AG04450 (cell line): ENCODE data around the gene DDR2. TPM values are rescaled to one million over a fixed set of nuclear protein-coding genes. Genes with fewer than 3 reads are reported as not detected.

Source experiments
- CTCF ChIA-PET: fragments of 300-600, 350-600 bp; formaldehyde crosslinking; extraction: SDS; loops from one replicate; lab custom pipeline; 2022; ENCODE audit warnings: antibody characterized with exemption, inconsistent platforms; lab: Charles Lee
- POLR2A ChIA-PET: fragments of 350-600 bp; formaldehyde crosslinking; extraction: SDS; loops from one replicate; lab custom pipeline; 2021; ENCODE audit warnings: antibody characterized with exemption, inconsistent platforms; lab: Yijun Ruan, JAX
- DNase-seq: peaks from one replicate; pipeline ENCODE4 v3.0.0-alpha.2; 2011; ENCODE audit warnings: low read depth, low spot score
- H3K27ac ChIP-seq: one replicate; pipeline ENCODE4 v1.5.1; 2012; ENCODE audit warnings: low read depth, low read length, control low read depth
- H3K27me3 ChIP-seq: one replicate; pipeline ENCODE4 v1.6.0; 2012; ENCODE audit warnings: low read length; ENCODE audit not compliant: control insufficient read depth, insufficient read depth
- H3K4me3 ChIP-seq: 2 replicates; pipeline ENCODE4 v1.5.1; 2011; ENCODE audit warnings: mild to moderate bottlenecking, low read depth, low read length, control low read depth
- H3K9me3 ChIP-seq: 2 replicates; pipeline ENCODE4 v1.5.1; 2012; ENCODE audit warnings: low read length; ENCODE audit not compliant: control insufficient read depth, insufficient read depth
- polyA plus RNA-seq: library from polyadenylated mRNA; depleted of rRNA; stranded (reverse); fragments of >200 nt; gene quantifications from 2 replicates; pipeline ENCODE4 v1.2.3, GENCODE V29; 2011
- TF ChIP-seq, protein P1 (sequence below): IDR thresholded peaks from 2 replicates; pipeline ENCODE4 v1.5.1; 2011; ENCODE audit warnings: low read depth, low read length, control low read depth, inconsistent platforms

Gene DDR2
- polyA plus RNA-seq, 1 experiment: 194 TPM

DNA sequence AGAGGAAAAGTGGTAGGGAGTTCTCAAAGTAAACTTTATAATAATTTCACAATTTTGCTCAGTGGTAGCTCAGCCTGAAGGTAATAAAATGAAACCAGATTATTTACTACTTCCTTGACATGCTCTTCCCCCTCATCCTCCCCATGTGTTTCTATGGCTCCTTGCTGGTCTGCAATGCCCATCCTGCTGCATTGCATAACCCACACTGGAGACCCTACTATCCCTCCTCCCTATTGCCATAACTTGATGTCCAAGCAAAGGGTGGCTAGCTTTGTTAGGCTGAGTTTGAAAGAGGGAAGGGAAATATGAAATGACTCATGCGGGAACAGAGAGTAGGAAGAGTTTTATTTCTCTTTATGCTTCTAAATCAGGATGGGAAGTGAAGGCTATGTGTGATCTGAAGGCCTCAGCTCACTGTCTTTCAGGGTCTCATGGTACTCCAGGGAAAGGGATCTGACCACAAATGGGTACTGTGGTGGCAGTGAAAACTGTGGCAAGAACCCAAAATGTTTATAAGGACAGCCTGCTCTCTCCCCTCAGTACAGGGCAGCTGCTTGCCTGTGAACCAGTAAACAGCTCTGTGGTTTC is 121.8 kb downstream of the DDR2 start:
- no peak overlapping the region for H3K4me3 ChIP-seq
- no peaks in the 10 kb centered on the region for H3K27me3 ChIP-seq
- ChIA-PET CTCF (interaction anchor here (1.6 kb wide), 1 partner anchor 140 kb away, joined by 7 read pairs; no protein-coding TSS in a partner anchor), POLR2A (no interaction called here)
- H3K27ac ChIP-seq: no peak overlapping the region
- no peak for DNase-seq
- no peaks in the 10 kb centered on the region for H3K9me3 ChIP-seq
- TF ChIP-seq, protein P1, sequence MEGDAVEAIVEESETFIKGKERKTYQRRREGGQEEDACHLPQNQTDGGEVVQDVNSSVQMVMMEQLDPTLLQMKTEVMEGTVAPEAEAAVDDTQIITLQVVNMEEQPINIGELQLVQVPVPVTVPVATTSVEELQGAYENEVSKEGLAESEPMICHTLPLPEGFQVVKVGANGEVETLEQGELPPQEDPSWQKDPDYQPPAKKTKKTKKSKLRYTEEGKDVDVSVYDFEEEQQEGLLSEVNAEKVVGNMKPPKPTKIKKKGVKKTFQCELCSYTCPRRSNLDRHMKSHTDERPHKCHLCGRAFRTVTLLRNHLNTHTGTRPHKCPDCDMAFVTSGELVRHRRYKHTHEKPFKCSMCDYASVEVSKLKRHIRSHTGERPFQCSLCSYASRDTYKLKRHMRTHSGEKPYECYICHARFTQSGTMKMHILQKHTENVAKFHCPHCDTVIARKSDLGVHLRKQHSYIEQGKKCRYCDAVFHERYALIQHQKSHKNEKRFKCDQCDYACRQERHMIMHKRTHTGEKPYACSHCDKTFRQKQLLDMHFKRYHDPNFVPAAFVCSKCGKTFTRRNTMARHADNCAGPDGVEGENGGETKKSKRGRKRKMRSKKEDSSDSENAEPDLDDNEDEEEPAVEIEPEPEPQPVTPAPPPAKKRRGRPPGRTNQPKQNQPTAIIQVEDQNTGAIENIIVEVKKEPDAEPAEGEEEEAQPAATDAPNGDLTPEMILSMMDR: no peak

DNA sequence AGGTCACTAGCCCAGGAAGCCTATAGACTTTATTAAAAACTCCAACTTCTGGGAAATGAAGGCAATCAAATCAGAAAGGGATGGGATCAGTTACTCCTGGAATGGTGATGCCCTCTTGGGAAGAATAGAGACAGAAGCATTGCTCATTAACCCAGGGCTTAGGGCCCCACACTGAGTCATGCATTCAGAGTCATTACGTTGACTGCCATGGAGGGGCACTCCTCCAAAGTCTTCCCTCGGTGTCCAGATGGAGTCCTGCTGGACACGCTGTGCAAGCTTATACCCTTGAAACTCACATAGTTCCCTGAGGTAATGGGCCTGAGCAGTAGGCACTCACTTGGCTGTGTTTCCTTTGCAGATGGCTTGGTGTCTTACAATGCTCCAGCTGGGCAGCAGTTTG is 123.0 kb downstream of the DDR2 start:
- DNase-seq: no peak
- ChIA-PET POLR2A (no interaction called here), CTCF (no interaction called here)
- Histone ChIP-seq H3K27me3 (no peaks in the 10 kb centered on the region), H3K9me3 (no peaks in the 10 kb centered on the region), H3K4me3 (no peak overlapping the region), H3K27ac (no peak overlapping the region)
- TF ChIP-seq, protein P1: no peak

DNA sequence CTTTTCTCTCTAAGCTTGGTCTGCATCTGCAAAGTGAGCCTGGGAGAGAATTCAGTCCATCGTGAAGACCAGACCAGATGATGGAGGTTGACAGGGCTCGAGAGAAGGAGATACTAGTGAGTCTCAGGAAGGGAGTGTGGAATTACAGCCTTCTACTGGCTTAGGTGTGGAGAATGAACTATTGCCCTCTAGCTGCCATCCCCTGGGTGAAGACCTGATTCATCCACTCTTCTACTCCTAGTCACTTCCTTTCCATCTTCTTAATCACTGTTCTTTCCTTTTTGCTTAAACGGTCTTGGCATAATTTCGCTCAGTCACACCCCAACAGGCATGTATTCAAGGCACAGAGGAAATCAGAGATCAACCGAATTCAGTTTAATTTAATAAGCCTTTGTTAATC is 124.3 kb downstream of the DDR2 start:
- DNase-seq: no peak
- no peak overlapping the region for H3K27ac ChIP-seq
- ChIA-PET POLR2A (no interaction called here), CTCF (no interaction called here)
- H3K9me3 ChIP-seq: no peaks in the 10 kb centered on the region
- H3K4me3 ChIP-seq: no peak overlapping the region
- H3K27me3 ChIP-seq: no peaks in the 10 kb centered on the region
- TF ChIP-seq, protein P1: no peak

DNA sequence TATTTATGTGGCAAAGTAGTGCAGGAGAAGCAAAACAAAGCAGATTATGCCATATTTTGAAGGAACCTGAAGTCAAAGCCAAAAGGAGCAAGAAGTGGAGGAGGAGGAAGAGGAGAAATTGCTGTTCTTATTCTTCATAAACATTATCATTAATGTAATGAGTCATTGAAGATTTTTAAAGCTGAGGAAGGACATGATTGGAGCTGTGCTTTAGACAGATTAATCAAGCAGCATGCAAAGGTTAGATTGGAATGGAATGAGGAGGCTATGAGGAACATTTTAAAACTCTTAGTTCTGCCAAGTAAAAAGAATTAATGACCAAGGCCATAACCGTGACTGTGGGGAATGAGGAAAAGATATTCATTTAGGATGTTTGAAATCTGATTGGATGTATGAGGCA is 125.2 kb downstream of the DDR2 start:
- CTCF ChIA-PET: interaction anchor here (0.5 kb wide), 1 partner anchor 122 kb away, joined by 3 read pairs; no protein-coding TSS in a partner anchor
- no peaks in the 10 kb centered on the region for H3K27me3 ChIP-seq
- no peak overlapping the region for H3K4me3 ChIP-seq
- no peak overlapping the region for H3K27ac ChIP-seq
- no peak for DNase-seq
- TF ChIP-seq, protein P1: no peak
- POLR2A ChIA-PET: no interaction called here
- no peaks in the 10 kb centered on the region for H3K9me3 ChIP-seq

DNA sequence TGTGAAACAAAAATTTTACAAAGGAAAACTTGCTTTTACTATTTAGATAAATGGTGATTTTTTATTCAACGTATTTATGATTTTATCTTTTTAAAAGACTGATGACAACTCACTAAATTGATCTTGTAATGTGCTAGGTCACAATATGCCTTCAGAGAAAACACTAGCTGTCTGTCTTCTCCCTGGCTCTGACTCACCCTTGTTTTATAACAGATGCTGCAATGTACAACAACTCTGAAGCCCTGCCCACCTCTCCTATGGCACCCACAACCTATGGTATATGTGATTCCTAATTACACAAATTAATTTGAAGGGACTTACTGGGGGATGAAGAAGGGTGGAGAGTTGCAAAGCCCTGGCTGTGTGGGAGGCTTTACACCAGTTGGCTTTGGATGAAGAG is 133.5 kb downstream of the DDR2 start:
- POLR2A ChIA-PET: no interaction called here
- Histone ChIP-seq H3K27ac (no peak overlapping the region), H3K4me3 (no peak overlapping the region), H3K27me3 (no peaks in the 10 kb centered on the region), H3K9me3 (no peaks in the 10 kb centered on the region)
- TF ChIP-seq, protein P1: no peak
- CTCF ChIA-PET: no interaction called here
- no peak for DNase-seq
